Mammary epithelial cell (primary cell): ENCODE measurements around the gene OBP2B.
A peak's percentile ranks its signal among the peaks of the same experiment; 100 is the strongest.

ENCODE experiments used
- EZH2 ChIP-seq: IDR thresholded peaks from 2 replicates; pipeline ENCODE4 v1.6.1; 2012; ENCODE audit warnings: low read length, inconsistent platforms, borderline replicate concordance
- TF ChIP-seq, protein P1 (sequence below), 2 donors: IDR thresholded peaks in 1 of 2; conservative IDR thresholded peaks in 1 of 2; 2 replicates each; pipeline ENCODE4 v1.5.1; 2011 to 2012; ENCODE audit warnings: inconsistent platforms in 2 of 2, low read length in 2 of 2, mild to moderate bottlenecking in 2 of 2, control low read depth in 1 of 2, low read depth in 1 of 2; ENCODE audit not compliant: insufficient read depth in 1 of 2; ENCODE audit errors: extremely low read depth in 1 of 2

- TF ChIP-seq, protein P1, sequence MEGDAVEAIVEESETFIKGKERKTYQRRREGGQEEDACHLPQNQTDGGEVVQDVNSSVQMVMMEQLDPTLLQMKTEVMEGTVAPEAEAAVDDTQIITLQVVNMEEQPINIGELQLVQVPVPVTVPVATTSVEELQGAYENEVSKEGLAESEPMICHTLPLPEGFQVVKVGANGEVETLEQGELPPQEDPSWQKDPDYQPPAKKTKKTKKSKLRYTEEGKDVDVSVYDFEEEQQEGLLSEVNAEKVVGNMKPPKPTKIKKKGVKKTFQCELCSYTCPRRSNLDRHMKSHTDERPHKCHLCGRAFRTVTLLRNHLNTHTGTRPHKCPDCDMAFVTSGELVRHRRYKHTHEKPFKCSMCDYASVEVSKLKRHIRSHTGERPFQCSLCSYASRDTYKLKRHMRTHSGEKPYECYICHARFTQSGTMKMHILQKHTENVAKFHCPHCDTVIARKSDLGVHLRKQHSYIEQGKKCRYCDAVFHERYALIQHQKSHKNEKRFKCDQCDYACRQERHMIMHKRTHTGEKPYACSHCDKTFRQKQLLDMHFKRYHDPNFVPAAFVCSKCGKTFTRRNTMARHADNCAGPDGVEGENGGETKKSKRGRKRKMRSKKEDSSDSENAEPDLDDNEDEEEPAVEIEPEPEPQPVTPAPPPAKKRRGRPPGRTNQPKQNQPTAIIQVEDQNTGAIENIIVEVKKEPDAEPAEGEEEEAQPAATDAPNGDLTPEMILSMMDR (conservative IDR thresholded peaks at IDR 0.05 in 1 of 2, IDR thresholded peaks at IDR 0.05 in 1 of 2; ENCODE audit: extremely low read depth in 1 of 2, insufficient read depth in 1 of 2, low read depth in 1 of 2, low read length in 2 of 2): peak; percentile 80 to 96
- TF ChIP-seq EZH2: no peak
Measured at GRCh38 chr9:133160742-133161546, 48.1 kb downstream of the OBP2B start.
